Liver (tissue), 3 donors: ENCODE measurements around the gene SAMD9.

Experiments
- RAD21 ChIP-seq, 2 donors: IDR thresholded peaks; 2 replicates each; pipeline ENCODE4 v1.6.1; 2016; ENCODE audit warnings: antibody characterized with exemption in 2 of 2, mild to moderate bottlenecking in 2 of 2
- RXRA ChIP-seq, 2 donors: IDR thresholded peaks; 2 replicates each; pipeline ENCODE4 v1.6.1; 2017 to 2018; ENCODE audit warnings: antibody characterized with exemption in 2 of 2, mild to moderate bottlenecking in 1 of 2
- SP1 ChIP-seq: IDR thresholded peaks from 2 replicates; pipeline ENCODE4 v1.6.1; 2018; ENCODE audit warnings: antibody characterized with exemption, mild to moderate bottlenecking
- TAF1 ChIP-seq: conservative IDR thresholded peaks from 2 replicates; pipeline ENCODE4 v1.6.1; 2016; ENCODE audit warnings: antibody characterized with exemption, mild to moderate bottlenecking
- TF ChIP-seq, protein P1 (sequence below): fragments of 150-350 bp; IDR thresholded peaks from 2 replicates; pipeline ENCODE4 v1.5.1; 2017; ENCODE audit warnings: improper control_type of control experiment, low read depth, low read length; ENCODE audit not compliant: missing input control
- TF ChIP-seq, protein P2 (sequence below): IDR thresholded peaks from 2 replicates; pipeline ENCODE4 v1.6.1; 2016; ENCODE audit warnings: antibody characterized with exemption, mild to moderate bottlenecking
- donor health status: healthy.
- donor health status: healthy.

DNA sequence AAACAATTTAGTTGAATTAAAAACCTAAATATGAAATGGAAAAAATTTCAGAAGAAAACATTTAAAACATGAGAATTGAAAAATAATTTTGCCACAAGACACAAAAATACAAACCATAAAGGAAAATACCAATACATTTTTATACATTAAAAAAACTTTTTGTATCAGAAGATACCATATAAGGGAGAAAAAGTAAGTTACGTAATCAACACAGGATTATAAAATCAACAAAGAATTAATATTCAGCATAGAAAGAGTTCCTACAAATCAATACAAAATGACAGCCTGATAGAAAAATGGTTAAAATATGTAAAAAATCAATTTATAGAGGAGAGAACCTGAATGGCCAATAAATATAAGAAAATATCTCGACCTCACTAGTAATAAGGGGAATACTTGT lies 47.0 kb upstream of the SAMD9 start:
- TF ChIP-seq, protein P1, sequence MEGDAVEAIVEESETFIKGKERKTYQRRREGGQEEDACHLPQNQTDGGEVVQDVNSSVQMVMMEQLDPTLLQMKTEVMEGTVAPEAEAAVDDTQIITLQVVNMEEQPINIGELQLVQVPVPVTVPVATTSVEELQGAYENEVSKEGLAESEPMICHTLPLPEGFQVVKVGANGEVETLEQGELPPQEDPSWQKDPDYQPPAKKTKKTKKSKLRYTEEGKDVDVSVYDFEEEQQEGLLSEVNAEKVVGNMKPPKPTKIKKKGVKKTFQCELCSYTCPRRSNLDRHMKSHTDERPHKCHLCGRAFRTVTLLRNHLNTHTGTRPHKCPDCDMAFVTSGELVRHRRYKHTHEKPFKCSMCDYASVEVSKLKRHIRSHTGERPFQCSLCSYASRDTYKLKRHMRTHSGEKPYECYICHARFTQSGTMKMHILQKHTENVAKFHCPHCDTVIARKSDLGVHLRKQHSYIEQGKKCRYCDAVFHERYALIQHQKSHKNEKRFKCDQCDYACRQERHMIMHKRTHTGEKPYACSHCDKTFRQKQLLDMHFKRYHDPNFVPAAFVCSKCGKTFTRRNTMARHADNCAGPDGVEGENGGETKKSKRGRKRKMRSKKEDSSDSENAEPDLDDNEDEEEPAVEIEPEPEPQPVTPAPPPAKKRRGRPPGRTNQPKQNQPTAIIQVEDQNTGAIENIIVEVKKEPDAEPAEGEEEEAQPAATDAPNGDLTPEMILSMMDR, result no peak
- TF ChIP-seq RAD21 (IDR thresholded peaks at IDR 0.05) (no peak), SP1 (no peak), RXRA (IDR thresholded peaks at IDR 0.05) (no peak), TAF1 (no peak)
- TF ChIP-seq, protein P2, sequence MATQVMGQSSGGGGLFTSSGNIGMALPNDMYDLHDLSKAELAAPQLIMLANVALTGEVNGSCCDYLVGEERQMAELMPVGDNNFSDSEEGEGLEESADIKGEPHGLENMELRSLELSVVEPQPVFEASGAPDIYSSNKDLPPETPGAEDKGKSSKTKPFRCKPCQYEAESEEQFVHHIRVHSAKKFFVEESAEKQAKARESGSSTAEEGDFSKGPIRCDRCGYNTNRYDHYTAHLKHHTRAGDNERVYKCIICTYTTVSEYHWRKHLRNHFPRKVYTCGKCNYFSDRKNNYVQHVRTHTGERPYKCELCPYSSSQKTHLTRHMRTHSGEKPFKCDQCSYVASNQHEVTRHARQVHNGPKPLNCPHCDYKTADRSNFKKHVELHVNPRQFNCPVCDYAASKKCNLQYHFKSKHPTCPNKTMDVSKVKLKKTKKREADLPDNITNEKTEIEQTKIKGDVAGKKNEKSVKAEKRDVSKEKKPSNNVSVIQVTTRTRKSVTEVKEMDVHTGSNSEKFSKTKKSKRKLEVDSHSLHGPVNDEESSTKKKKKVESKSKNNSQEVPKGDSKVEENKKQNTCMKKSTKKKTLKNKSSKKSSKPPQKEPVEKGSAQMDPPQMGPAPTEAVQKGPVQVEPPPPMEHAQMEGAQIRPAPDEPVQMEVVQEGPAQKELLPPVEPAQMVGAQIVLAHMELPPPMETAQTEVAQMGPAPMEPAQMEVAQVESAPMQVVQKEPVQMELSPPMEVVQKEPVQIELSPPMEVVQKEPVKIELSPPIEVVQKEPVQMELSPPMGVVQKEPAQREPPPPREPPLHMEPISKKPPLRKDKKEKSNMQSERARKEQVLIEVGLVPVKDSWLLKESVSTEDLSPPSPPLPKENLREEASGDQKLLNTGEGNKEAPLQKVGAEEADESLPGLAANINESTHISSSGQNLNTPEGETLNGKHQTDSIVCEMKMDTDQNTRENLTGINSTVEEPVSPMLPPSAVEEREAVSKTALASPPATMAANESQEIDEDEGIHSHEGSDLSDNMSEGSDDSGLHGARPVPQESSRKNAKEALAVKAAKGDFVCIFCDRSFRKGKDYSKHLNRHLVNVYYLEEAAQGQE, result no peak
